ENCODE results near the gene TCP11.

TCP11 gene

GRCh38 chr6:35173427-35174087 lies 32.4 kb upstream of the TCP11 start:
- no CpG with 5 or more reads among the region's 7 CpGs for WGBS (ENCODE audit: insufficient coverage, insufficient read length)
- Histone ChIP-seq H3K9me3 (ENCODE audit: control insufficient read depth, insufficient read depth, low read length) (no peaks in the 10 kb centered on the region), H3K27me3 (ENCODE audit: control insufficient read depth, insufficient read depth, low read length) (no peaks in the 10 kb centered on the region), H3K4me1 (ENCODE audit: control insufficient read depth, insufficient read depth, low read length) (no peaks in the 10 kb centered on the region; the same call in 1 of the 2 replicates), H3K36me3 (ENCODE audit: control insufficient read depth, insufficient read depth, low read length) (no peaks in the 10 kb centered on the region), H3K27ac (ENCODE audit: low read length) (no peak overlapping the region), H3K4me3 (ENCODE audit: low read length) (no peak overlapping the region)
- no peak for DNase-seq (ENCODE audit: low read depth, low spot score)

- Histone ChIP-seq H3K27ac (ENCODE audit: low read length) (no peak overlapping the region), H3K4me3 (ENCODE audit: low read length) (no peak overlapping the region), H3K4me1 (ENCODE audit: control insufficient read depth, insufficient read depth, low read length) (no peaks in the 10 kb centered on the region; the same call in 1 of the 2 replicates), H3K9me3 (ENCODE audit: control insufficient read depth, insufficient read depth, low read length) (no peaks in the 10 kb centered on the region), H3K27me3 (ENCODE audit: control insufficient read depth, insufficient read depth, low read length) (no peaks in the 10 kb centered on the region), H3K36me3 (ENCODE audit: control insufficient read depth, insufficient read depth, low read length) (no peaks in the 10 kb centered on the region)
- no CpG with 5 or more reads among the region's 5 CpGs for WGBS (ENCODE audit: insufficient coverage, insufficient read length)
- DNase-seq (ENCODE audit: low read depth, low spot score), result no peak
Measured at GRCh38 chr6:35173044-35173426, 31.9 kb upstream of the TCP11 start.

- H3K36me3 ChIP-seq (ENCODE audit: control insufficient read depth, insufficient read depth, low read length), result no peaks in the 10 kb centered on the region
- no peak overlapping the region for H3K27ac ChIP-seq (ENCODE audit: low read length)
- no peaks in the 10 kb centered on the region; the same call in 1 of the 2 replicates for H3K4me1 ChIP-seq (ENCODE audit: control insufficient read depth, insufficient read depth, low read length)
- no peaks in the 10 kb centered on the region for H3K9me3 ChIP-seq (ENCODE audit: control insufficient read depth, insufficient read depth, low read length)
- DNase-seq (ENCODE audit: low read depth, low spot score), result no peak
- WGBS (ENCODE audit: insufficient coverage, insufficient read length), result no CpG with 5 or more reads among the region's 3 CpGs
- H3K27me3 ChIP-seq (ENCODE audit: control insufficient read depth, insufficient read depth, low read length), result no peaks in the 10 kb centered on the region
- no peak overlapping the region for H3K4me3 ChIP-seq (ENCODE audit: low read length)
Measured at GRCh38 chr6:35170891-35171290, 29.8 kb upstream of the TCP11 start.

GRCh38 chr6:35170166-35170565 lies 29.0 kb upstream of the TCP11 start:
- Histone ChIP-seq H3K4me3 (ENCODE audit: low read length) (no peak overlapping the region), H3K4me1 (ENCODE audit: control insufficient read depth, insufficient read depth, low read length) (no peaks in the 10 kb centered on the region; the same call in 1 of the 2 replicates), H3K36me3 (ENCODE audit: control insufficient read depth, insufficient read depth, low read length) (no peaks in the 10 kb centered on the region), H3K27me3 (ENCODE audit: control insufficient read depth, insufficient read depth, low read length) (no peaks in the 10 kb centered on the region), H3K27ac (ENCODE audit: low read length) (no peak overlapping the region), H3K9me3 (ENCODE audit: control insufficient read depth, insufficient read depth, low read length) (no peaks in the 10 kb centered on the region)
- no peak for DNase-seq (ENCODE audit: low read depth, low spot score)
- WGBS (ENCODE audit: insufficient coverage, insufficient read length), result no CpG with 5 or more reads among the region's 1 CpG

DNA sequence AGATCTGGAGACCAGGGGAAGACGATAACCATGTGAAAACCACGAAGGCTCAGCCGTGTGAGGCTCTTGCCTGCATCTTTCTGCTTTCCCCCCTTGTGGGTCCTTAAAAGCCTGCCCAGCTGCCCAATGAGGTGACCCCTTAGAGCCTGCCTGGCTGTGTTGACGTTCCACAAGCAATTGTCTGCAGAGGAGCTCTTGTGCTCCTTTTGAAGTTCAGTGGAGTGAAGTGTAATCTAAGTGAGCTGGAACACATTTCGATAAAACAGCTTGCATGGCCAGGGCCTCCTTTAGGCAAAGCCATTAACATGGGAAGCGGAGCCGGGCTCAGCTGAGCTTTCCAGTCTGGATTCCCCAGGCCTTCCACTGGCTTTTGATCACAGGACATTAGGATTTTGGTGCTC lies 27.3 kb upstream of the TCP11 start:
- H3K9me3 ChIP-seq (ENCODE audit: control insufficient read depth, insufficient read depth, low read length), result no peaks in the 10 kb centered on the region
- H3K27ac ChIP-seq (ENCODE audit: low read length), result no peak overlapping the region
- H3K4me3 ChIP-seq (ENCODE audit: low read length), result no peak overlapping the region
- H3K36me3 ChIP-seq (ENCODE audit: control insufficient read depth, insufficient read depth, low read length), result no peaks in the 10 kb centered on the region
- H3K4me1 ChIP-seq (ENCODE audit: control insufficient read depth, insufficient read depth, low read length), result no peaks in the 10 kb centered on the region; the same call in 1 of the 2 replicates
- no peaks in the 10 kb centered on the region for H3K27me3 ChIP-seq (ENCODE audit: control insufficient read depth, insufficient read depth, low read length)
- no CpG with 5 or more reads among the region's 7 CpGs for WGBS (ENCODE audit: insufficient coverage, insufficient read length)
- DNase-seq (ENCODE audit: low read depth, low spot score), result no peak

DNA sequence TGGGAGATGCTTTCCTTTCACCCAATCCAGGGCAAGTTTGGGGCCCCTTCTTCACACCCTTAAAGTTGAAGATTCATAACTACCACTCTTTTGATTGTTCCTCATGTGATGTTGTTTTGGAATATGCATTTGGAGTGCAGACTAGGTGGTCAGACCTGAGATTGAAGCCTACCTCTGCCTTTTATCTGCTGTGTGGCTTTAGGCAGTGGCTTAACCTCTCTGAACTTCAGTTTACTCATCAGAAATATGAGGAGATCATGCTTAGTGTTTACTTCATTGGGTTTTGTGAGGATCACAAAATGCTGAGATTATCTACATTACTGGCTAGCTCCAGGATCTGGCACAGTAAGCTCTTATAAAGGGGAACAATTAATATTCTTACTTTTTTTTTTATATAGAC lies 26.4 kb upstream of the TCP11 start:
- Histone ChIP-seq H3K27me3 (ENCODE audit: control insufficient read depth, insufficient read depth, low read length) (no peaks in the 10 kb centered on the region), H3K4me3 (ENCODE audit: low read length) (no peak overlapping the region), H3K27ac (ENCODE audit: low read length) (no peak overlapping the region), H3K9me3 (ENCODE audit: control insufficient read depth, insufficient read depth, low read length) (no peaks in the 10 kb centered on the region), H3K4me1 (ENCODE audit: control insufficient read depth, insufficient read depth, low read length) (no peaks in the 10 kb centered on the region; the same call in 1 of the 2 replicates), H3K36me3 (ENCODE audit: control insufficient read depth, insufficient read depth, low read length) (no peaks in the 10 kb centered on the region)
- DNase-seq (ENCODE audit: low read depth, low spot score), result no peak

DNA sequence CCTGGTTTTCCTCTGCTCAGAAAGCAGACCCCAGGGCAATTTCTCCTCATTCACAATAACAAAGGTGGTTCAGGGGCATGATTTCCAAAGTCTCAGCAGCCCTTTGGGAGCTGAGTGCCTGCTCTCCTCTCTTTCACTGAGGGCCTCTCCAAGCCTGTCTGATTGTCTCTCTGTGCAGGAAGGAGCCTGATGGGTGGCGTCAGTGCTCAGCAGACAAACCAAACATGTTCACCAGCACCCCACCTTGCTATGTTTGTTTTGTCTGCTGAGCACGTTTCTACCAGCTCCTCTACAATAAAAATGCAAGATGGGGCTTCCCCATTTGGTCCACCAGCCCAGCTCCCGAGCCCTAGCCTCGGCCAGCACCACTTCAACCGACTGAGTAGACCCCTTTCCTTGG lies 25.4 kb upstream of the TCP11 start:
- no peak overlapping the region for H3K4me3 ChIP-seq (ENCODE audit: low read length)
- no peaks in the 10 kb centered on the region for H3K9me3 ChIP-seq (ENCODE audit: control insufficient read depth, insufficient read depth, low read length)
- no peak for DNase-seq (ENCODE audit: low read depth, low spot score)
- H3K4me1 ChIP-seq (ENCODE audit: control insufficient read depth, insufficient read depth, low read length), result no peaks in the 10 kb centered on the region; the same call in 1 of the 2 replicates
- WGBS (ENCODE audit: insufficient coverage, insufficient read length), result no CpG with 5 or more reads among the region's 5 CpGs
- no peak overlapping the region for H3K27ac ChIP-seq (ENCODE audit: low read length)
- H3K36me3 ChIP-seq (ENCODE audit: control insufficient read depth, insufficient read depth, low read length), result no peaks in the 10 kb centered on the region
- H3K27me3 ChIP-seq (ENCODE audit: control insufficient read depth, insufficient read depth, low read length), result no peaks in the 10 kb centered on the region

DNA sequence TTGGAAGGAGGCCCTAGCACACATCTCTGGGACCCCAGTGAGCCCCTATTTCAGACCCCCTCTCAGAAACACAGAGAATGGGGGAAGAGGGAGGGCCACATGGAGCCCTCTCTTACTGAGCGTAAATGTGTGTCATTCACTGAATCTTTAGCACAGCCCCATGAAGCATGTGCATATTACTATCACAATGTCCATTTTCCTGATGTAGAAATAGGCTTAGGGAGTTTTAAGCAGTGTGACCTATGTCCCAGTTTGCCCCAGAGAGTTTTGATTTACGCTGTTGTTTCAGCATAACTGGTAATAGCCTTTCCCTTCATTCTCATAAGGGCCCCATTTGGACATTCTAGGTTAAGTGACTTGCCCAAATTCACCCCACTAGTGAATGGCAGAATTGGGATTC lies 25.0 kb upstream of the TCP11 start:
- H3K4me1 ChIP-seq (ENCODE audit: control insufficient read depth, insufficient read depth, low read length), result no peaks in the 10 kb centered on the region; the same call in 1 of the 2 replicates
- no peak for DNase-seq (ENCODE audit: low read depth, low spot score)
- no peaks in the 10 kb centered on the region for H3K9me3 ChIP-seq (ENCODE audit: control insufficient read depth, insufficient read depth, low read length)
- H3K27ac ChIP-seq (ENCODE audit: low read length), result no peak overlapping the region
- no CpG with 5 or more reads among the region's 2 CpGs for WGBS (ENCODE audit: insufficient coverage, insufficient read length)
- no peak overlapping the region for H3K4me3 ChIP-seq (ENCODE audit: low read length)
- H3K36me3 ChIP-seq (ENCODE audit: control insufficient read depth, insufficient read depth, low read length), result no peaks in the 10 kb centered on the region
- H3K27me3 ChIP-seq (ENCODE audit: control insufficient read depth, insufficient read depth, low read length), result no peaks in the 10 kb centered on the region

DNA sequence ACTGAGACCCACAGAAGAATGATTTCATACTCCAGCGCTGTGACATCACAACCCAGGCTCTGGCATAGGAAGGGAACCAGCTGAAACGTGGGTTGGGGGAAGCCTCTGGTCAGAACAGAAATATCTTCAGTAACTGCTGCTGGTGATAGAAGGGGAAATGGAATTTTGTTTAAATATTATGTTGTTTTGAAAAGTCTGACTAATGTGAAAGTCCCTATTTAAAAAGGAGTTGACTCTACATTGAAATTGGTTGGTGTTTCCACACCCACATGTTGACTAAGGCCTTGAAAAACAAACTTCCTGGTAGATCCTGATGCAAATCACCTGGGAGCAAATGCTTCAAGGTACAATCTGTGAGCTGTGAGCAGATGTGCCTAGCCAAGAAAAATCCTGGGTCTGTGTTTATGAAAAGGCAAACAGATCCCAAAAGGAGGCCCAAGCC lies 24.5 kb upstream of the TCP11 start:
- H3K36me3 ChIP-seq (ENCODE audit: control insufficient read depth, insufficient read depth, low read length), result no peaks in the 10 kb centered on the region
- H3K9me3 ChIP-seq (ENCODE audit: control insufficient read depth, insufficient read depth, low read length), result no peaks in the 10 kb centered on the region
- WGBS (ENCODE audit: insufficient coverage, insufficient read length), result no CpG with 5 or more reads among the region's 2 CpGs
- no peak for DNase-seq (ENCODE audit: low read depth, low spot score)
- H3K4me3 ChIP-seq (ENCODE audit: low read length), result no peak overlapping the region
- no peaks in the 10 kb centered on the region; the same call in 1 of the 2 replicates for H3K4me1 ChIP-seq (ENCODE audit: control insufficient read depth, insufficient read depth, low read length)
- no peak overlapping the region for H3K27ac ChIP-seq (ENCODE audit: low read length)
- H3K27me3 ChIP-seq (ENCODE audit: control insufficient read depth, insufficient read depth, low read length), result no peaks in the 10 kb centered on the region

GRCh38 chr6:35164868-35165267 lies 23.7 kb upstream of the TCP11 start:
- no peak for DNase-seq (ENCODE audit: low read depth, low spot score)
- H3K4me1 ChIP-seq (ENCODE audit: control insufficient read depth, insufficient read depth, low read length), result no peaks in the 10 kb centered on the region; the same call in 1 of the 2 replicates
- H3K36me3 ChIP-seq (ENCODE audit: control insufficient read depth, insufficient read depth, low read length), result no peaks in the 10 kb centered on the region
- WGBS (ENCODE audit: insufficient coverage, insufficient read length), result no CpG with 5 or more reads among the region's 4 CpGs
- H3K27ac ChIP-seq (ENCODE audit: low read length), result no peak overlapping the region
- H3K4me3 ChIP-seq (ENCODE audit: low read length), result no peak overlapping the region
- H3K9me3 ChIP-seq (ENCODE audit: control insufficient read depth, insufficient read depth, low read length), result no peaks in the 10 kb centered on the region
- H3K27me3 ChIP-seq (ENCODE audit: control insufficient read depth, insufficient read depth, low read length), result no peaks in the 10 kb centered on the region

- Histone ChIP-seq H3K36me3 (ENCODE audit: control insufficient read depth, insufficient read depth, low read length) (no peaks in the 10 kb centered on the region), H3K27me3 (ENCODE audit: control insufficient read depth, insufficient read depth, low read length) (no peaks in the 10 kb centered on the region), H3K4me3 (ENCODE audit: low read length) (no peak overlapping the region), H3K4me1 (ENCODE audit: control insufficient read depth, insufficient read depth, low read length) (no peaks in the 10 kb centered on the region; the same call in 1 of the 2 replicates), H3K27ac (ENCODE audit: low read length) (no peak overlapping the region), H3K9me3 (ENCODE audit: control insufficient read depth, insufficient read depth, low read length) (no peaks in the 10 kb centered on the region)
- WGBS (ENCODE audit: insufficient coverage, insufficient read length), result 100% methylated on average over 1 of the region's 6 CpGs
- no peak for DNase-seq (ENCODE audit: low read depth, low spot score)
Measured at GRCh38 chr6:35164277-35164676, 23.1 kb upstream of the TCP11 start.

Measured in iPS DF 6.9 (cell line).